Left ventricle myocardium inferior (tissue), 1 donor: ENCODE results near the gene KIAA1755. TPM values are rescaled to one million over a fixed set of nuclear protein-coding genes. Genes with fewer than 3 reads are reported as not detected.
"Not testable (repeated sequence)": the region's sequence is repeated elsewhere in the genome, so short reads cannot be mapped to it uniquely, and the experiment has no call there.

Experiments
- DNase-seq: peaks from one replicate; pipeline ENCODE4 v3.0.0-alpha.2; 2020
- H3K27ac ChIP-seq: fragments of 200-600 bp; replicated peaks from 2 replicates; pipeline ENCODE4 v1.8.0; 2021
- H3K27me3 ChIP-seq: fragments of 200-600 bp; 2 replicates; pipeline ENCODE4 v1.8.0; 2021; ENCODE audit warnings: low read depth
- H3K36me3 ChIP-seq: fragments of 200-600 bp; 2 replicates; pipeline ENCODE4 v1.8.0; 2021
- H3K4me1 ChIP-seq: fragments of 200-600 bp; 2 replicates; pipeline ENCODE4 v1.8.0; 2021
- H3K4me3 ChIP-seq: fragments of 200-600 bp; 2 replicates; pipeline ENCODE4 v1.8.0; 2021; ENCODE audit warnings: mild to moderate bottlenecking, moderate library complexity
- H3K9me3 ChIP-seq: fragments of 200-600 bp; replicated peaks from 2 replicates; pipeline ENCODE4 v1.8.0; 2021
- intact Hi-C: fragments of 100-400 bp; cut with micrococcal nuclease; formaldehyde crosslinking; loops from one replicate; pipeline ENCODE4 v1.11.0; 2022
- total RNA-seq: library from RNA; stranded (reverse); fragmentation: NEBNext Ultra II Directional; extraction: Animal tissue kit (Norgen Biotek cat#: 25700); gene quantifications from one replicate; pipeline ENCODE4 v1.2.1, GENCODE V29; 2021
- TF ChIP-seq, protein P1 (sequence below): fragments of 200-600 bp; IDR thresholded peaks from 2 replicates; pipeline ENCODE4 v1.8.0; 2021; ENCODE audit warnings: antibody characterized with exemption, mild to moderate bottlenecking, borderline replicate concordance
- donor health status: DM: no; HTN: yes; CAD: no; lungs with severe emphysema.

KIAA1755 gene
- total RNA-seq, 1 donor from 2014 or later: 7.1 TPM

DNA sequence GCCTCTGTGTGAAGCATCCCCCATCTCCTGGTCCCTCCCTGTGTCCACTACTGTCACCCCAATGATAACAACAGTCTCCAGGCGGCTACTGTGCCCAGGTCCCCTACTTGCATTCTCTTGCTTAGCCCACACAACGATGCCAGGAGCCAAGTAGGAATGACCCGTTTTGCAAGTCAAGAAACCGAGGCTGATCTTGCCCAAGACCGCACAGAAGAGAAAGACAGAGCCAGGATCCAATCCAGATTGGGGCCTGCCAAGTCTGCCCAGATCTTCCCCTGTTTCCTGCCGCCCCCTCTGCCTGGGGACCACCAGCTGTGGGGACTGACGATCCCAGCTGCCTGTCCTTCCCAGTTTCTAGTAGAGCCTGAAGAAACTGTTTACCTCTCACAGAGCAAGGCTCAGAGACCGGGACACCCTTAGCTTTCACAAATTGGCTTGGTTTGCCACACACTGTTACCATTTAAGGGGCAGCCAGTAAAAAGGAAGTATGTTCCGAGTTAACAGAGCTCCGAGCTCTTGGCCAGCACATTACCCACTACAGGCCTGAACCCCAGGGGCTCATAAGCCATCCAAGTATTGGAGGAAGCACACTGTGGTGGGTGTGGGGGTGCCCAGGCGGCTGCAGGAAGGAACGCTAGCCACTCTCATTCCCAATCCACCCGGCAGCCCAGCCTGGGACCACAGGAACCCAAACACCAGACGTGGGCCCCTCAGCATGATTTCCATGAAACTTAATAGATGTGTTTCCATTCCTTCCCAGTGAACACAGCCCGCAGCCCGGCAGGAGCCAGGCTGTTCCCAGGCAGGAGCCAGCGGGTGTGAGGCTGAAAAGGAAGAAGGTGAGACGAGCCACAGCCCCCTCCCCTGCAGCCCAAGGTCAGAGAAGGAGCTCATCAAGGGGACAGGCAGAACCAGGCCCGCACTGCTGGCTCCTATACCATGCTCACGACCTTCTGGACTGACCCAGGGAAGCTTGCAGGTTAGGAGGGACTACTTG lies 7.9 kb downstream of the KIAA1755 start:
- intact Hi-C loops: no loop called here
- no peak for DNase-seq
- Histone ChIP-seq H3K9me3 (no peaks in the 10 kb centered on the region), H3K4me1 (peaks cover 26% of the 10 kb centered on the region), H3K36me3 (no peaks in the 10 kb centered on the region), H3K4me3 (peak overlapping the region; percentile 1), H3K27ac (peak overlapping the region; percentile 73), H3K27me3 (no peaks in the 10 kb centered on the region)
- TF ChIP-seq, protein P1, sequence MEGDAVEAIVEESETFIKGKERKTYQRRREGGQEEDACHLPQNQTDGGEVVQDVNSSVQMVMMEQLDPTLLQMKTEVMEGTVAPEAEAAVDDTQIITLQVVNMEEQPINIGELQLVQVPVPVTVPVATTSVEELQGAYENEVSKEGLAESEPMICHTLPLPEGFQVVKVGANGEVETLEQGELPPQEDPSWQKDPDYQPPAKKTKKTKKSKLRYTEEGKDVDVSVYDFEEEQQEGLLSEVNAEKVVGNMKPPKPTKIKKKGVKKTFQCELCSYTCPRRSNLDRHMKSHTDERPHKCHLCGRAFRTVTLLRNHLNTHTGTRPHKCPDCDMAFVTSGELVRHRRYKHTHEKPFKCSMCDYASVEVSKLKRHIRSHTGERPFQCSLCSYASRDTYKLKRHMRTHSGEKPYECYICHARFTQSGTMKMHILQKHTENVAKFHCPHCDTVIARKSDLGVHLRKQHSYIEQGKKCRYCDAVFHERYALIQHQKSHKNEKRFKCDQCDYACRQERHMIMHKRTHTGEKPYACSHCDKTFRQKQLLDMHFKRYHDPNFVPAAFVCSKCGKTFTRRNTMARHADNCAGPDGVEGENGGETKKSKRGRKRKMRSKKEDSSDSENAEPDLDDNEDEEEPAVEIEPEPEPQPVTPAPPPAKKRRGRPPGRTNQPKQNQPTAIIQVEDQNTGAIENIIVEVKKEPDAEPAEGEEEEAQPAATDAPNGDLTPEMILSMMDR: no peak

DNA sequence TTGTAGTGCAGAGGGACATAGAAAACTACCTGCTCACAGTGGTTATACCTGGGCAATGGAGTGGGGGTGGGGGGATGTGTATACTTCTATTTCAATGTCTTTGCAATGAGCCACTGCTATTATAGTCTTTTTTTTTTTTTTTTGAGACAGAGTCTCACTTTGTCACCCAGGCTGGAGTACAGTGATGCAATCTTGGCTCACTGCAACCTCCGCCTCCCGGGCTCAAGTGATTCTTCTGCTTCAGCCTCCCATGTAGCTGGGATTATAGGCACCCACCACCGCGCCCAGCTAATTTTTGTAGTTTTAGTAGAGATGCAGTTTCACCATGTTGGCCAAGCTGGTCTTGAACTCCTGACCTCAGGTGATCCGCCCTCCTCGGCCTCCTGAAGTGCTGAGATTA lies 9.1 kb downstream of the KIAA1755 start:
- DNase-seq, H3K36me3 ChIP-seq, H3K4me3 ChIP-seq, H3K9me3 ChIP-seq, intact Hi-C loops, H3K27me3 ChIP-seq: not testable (repeated sequence)
- peak overlapping the region; percentile 73 for H3K27ac ChIP-seq
- H3K4me1 ChIP-seq: peaks cover 35% of the 10 kb centered on the region

DNA sequence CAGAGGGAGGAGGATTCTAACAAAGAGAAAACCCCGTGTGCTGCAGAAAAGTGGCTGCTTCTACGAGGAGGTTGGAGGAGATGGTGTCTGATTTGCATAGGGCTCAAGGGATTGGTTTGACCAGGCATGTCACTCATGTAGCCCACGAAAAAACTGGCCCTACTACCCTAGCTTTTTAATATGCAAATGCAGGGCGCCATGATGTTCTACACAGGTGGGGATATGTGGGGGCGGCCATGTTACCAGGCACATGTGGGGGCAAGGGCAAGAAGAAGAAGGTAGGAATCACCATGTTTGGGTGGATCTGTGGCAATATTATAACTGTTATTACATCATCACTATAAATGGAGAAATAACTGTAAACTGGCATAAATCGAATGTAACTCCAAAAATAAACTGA lies 9.9 kb downstream of the KIAA1755 start:
- Histone ChIP-seq H3K36me3 (no peaks in the 10 kb centered on the region), H3K27ac (no peak overlapping the region), H3K9me3 (no peaks in the 10 kb centered on the region), H3K27me3 (no peaks in the 10 kb centered on the region), H3K4me3 (no peak overlapping the region), H3K4me1 (peaks cover 43% of the 10 kb centered on the region)
- TF ChIP-seq, protein P1: no peak
- DNase-seq: no peak
- intact Hi-C loops: no loop called here

DNA sequence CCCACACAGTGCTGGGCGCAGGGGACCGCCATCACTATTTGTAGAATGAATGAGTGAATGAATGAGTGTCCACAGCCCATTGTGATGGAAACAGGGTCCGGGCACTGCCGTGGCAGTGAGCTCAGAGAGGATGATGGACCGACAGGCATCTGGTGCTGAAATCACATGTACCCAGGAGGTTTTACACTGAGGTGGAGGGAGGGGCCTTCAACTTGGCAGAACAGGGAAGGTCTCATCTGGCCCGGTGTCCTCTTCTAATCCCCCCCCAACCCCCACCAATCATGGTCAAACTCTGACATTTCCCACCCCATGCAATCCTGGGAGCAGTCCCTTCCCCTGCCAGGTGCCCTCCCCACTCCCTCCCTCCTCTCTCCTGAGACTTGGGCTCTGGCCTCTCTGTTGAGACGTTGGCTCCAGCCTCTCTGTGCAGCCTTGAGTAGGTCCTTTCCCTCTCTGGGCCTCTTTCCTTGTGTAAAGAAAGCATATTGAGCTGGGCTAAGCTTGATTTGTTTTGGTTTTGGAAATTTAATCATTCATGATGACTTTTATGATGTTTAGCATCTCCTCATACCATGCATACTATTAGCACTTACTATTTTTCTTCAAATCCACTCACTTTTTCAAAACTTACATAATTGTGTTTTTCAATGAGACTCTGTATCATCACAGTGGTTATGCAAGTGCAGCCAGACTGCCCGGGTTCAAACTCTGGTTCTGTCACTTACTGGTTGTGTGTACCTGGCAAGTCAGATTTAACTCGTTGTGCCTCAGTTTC lies 10.8 kb downstream of the KIAA1755 start:
- Histone ChIP-seq H3K27ac (no peak overlapping the region), H3K4me1 (peaks cover 43% of the 10 kb centered on the region), H3K36me3 (no peaks in the 10 kb centered on the region), H3K4me3 (no peak overlapping the region), H3K9me3 (no peaks in the 10 kb centered on the region), H3K27me3 (no peaks in the 10 kb centered on the region)
- TF ChIP-seq, protein P1: no peak
- intact Hi-C loops: no loop called here
- DNase-seq: no peak

DNA sequence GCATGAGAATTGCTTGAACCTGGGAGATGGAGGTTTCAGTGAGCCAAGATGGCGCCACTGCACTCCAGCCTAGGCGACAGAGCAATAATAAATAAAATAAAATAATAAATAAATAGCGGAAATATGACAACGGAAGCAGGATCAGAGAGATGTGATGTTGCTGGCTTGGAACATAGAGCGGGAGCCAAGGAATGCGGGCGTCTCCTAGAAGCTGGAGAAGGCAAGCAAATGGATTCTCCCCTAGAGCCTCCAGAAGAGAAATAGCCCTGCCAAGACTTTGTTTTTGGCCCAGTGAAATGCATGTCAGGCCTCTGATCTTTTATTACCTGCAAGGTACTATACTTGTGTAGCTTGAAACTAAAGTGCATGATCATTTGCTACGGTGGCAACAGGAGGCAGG lies 12.4 kb downstream of the KIAA1755 start:
- H3K27ac ChIP-seq: peak overlapping the region; percentile 69
- intact Hi-C loops: no loop called here
- no peak for DNase-seq
- no peaks in the 10 kb centered on the region for H3K27me3 ChIP-seq
- peaks cover 5% of the 10 kb centered on the region for H3K36me3 ChIP-seq
- H3K4me1 ChIP-seq: peaks cover 40% of the 10 kb centered on the region
- H3K4me3 ChIP-seq: no peak overlapping the region
- peaks cover 7% of the 10 kb centered on the region for H3K9me3 ChIP-seq
- TF ChIP-seq, protein P1: no peak

DNA sequence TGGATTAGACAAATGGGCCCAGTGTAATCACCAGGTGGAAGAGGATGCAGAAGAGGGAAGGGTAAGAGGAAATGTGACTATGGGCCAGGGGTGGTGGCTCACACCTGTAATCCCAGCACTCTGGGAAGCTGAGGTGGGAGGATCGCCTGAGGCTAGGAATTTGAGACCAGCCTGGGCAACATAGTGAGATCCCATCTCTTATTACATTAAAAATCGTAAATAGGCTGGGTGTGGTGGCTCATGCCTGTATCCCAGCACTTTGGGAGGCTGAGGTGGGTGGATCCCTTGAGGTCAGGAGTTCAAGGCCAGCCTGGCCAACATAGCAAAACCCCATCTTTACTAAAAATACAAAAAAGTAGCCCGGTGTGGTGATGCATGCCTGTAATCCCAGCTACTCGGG lies 12.8 kb downstream of the KIAA1755 start:
- not testable (repeated sequence) for DNase-seq

More for the DNA sequence above, 12.8 kb downstream of the KIAA1755 start:
- Histone ChIP-seq H3K9me3 (peaks cover 11% of the 10 kb centered on the region), H3K4me1 (peaks cover 36% of the 10 kb centered on the region), H3K27ac (peak overlapping the region; percentile 69)
- H3K4me3 ChIP-seq, H3K36me3 ChIP-seq, H3K27me3 ChIP-seq, intact Hi-C loops: not testable (repeated sequence)
